IPS DF 6.9 (cell line): ENCODE results near the gene TRIM54.

Source experiments
- DNase-seq: peaks from one replicate; pipeline ENCODE4 v3.0.0-alpha.2; 2013; ENCODE audit warnings: low read depth, low spot score
- H3K27ac ChIP-seq: one replicate; pipeline ENCODE4 v1.5.1; 2013; ENCODE audit warnings: low read length, control low read depth
- H3K27me3 ChIP-seq: 2 replicates; pipeline ENCODE4 v1.6.1; 2013; ENCODE audit warnings: mild to moderate bottlenecking, low read length; ENCODE audit not compliant: control insufficient read depth, insufficient read depth
- H3K36me3 ChIP-seq: 2 replicates; pipeline ENCODE4 v1.6.1; 2013; ENCODE audit warnings: low read length; ENCODE audit not compliant: control insufficient read depth, insufficient read depth
- H3K4me1 ChIP-seq: 2 replicates; pipeline ENCODE4 v1.6.1; 2013; ENCODE audit warnings: low read length; ENCODE audit not compliant: control insufficient read depth, insufficient read depth
- H3K4me3 ChIP-seq: 2 replicates; pipeline ENCODE4 v1.5.1; 2013; ENCODE audit warnings: mild to moderate bottlenecking, low read length
- H3K9me3 ChIP-seq: 2 replicates; pipeline ENCODE4 v1.6.1; 2013; ENCODE audit warnings: low read length, inconsistent platforms; ENCODE audit not compliant: control insufficient read depth, insufficient read depth
- WGBS: extraction: QIAGEN DNeasy Blood & Tissue Kit; methylation state at CpG from one replicate; pipeline ENCODE4 v1.1.7; 2013; ENCODE audit warnings: mixed read lengths, missing lambda C conversion rate; ENCODE audit not compliant: insufficient read length, insufficient coverage; 5-methylcytosine and 5-hydroxymethylcytosine counted together

TRIM54 gene

DNA sequence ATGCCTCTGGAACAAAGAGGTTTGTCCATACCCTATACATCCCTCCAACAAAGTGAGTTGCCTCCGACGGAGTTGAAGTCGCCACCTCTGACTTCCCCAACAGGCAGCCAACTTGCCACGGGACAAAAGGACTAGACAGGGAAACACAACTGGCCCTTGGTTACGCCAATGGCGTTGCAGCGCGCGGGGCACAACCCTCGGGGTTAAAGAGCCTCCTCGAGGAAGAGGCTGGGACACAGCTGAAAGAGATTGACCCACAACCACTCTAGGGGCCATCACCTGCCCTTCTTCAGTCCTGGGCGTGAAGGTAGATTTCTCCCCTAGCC lies 73.8 kb downstream of the TRIM54 start:
- Histone ChIP-seq H3K36me3 (no peaks in the 10 kb centered on the region), H3K27me3 (no peaks in the 10 kb centered on the region), H3K27ac (no peak overlapping the region), H3K4me3 (peak overlapping the region; percentile 63), H3K4me1 (no peaks in the 10 kb centered on the region), H3K9me3 (no peaks in the 10 kb centered on the region)
- DNase-seq, result no peak
- no CpG with 5 or more reads among the region's 12 CpGs for WGBS

DNA sequence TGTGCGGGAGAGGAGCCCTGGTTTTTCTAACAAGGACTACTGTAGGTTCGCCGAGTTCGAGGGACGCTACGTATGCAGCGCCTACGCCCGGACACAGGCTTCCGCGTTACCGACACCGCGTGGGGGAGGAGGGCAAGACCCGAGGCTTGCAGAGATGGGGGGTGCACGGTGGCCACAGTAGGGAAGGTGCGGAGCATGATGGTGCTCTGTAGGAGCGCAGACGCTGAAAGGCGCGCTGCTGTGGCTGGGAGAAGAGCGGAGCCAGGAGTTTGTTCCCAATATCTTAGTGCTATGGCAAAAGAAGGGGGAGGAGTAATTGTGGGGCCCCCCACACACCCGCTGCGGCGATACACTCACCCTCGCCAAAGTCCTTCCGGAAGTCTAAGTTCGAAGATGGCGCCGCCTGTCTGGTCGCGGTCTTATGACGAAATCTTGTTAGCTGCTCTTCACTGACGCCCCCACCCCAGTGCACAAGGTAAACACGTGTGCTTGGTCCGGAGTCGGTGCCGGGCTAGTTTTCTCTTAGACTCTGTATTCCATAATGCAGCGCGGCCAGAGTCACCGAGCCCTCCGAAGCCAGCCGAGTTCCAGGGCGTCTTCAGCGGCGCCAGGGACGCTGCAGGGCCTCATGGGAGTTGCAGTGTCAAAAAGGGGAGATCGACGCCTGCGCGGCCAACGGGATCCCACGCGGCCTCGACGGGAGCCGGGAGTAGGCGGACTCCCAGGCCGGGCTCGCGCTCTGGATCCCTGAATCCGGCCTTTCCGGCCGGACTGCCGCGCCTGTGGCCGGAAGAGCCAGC lies 74.4 kb downstream of the TRIM54 start, which contains the start of gene GTF3C2:
Gene GTF3C2, minus strand, starts transcription at position 383 of the 800 bp plus-strand sequence. CDS start 13,210 bp downstream, outside the sequence.
- Histone ChIP-seq H3K36me3 (no peaks in the 10 kb centered on the region), H3K27me3 (no peaks in the 10 kb centered on the region), H3K27ac (no peak within 1 kb of the TSS), H3K4me1 (no peaks in the 10 kb centered on the region), H3K9me3 (no peaks in the 10 kb centered on the region), H3K4me3 (peak within 1 kb of the TSS; percentile 63)
- peak; percentile 96 for DNase-seq
- WGBS, result no CpG with 5 or more reads among the region's 67 CpGs
